Measurements from ENCODE around the gene SRBD1.
A peak's percentile ranks its signal among the peaks of the same experiment; 100 is the strongest.

The SRBD1 gene

DNA sequence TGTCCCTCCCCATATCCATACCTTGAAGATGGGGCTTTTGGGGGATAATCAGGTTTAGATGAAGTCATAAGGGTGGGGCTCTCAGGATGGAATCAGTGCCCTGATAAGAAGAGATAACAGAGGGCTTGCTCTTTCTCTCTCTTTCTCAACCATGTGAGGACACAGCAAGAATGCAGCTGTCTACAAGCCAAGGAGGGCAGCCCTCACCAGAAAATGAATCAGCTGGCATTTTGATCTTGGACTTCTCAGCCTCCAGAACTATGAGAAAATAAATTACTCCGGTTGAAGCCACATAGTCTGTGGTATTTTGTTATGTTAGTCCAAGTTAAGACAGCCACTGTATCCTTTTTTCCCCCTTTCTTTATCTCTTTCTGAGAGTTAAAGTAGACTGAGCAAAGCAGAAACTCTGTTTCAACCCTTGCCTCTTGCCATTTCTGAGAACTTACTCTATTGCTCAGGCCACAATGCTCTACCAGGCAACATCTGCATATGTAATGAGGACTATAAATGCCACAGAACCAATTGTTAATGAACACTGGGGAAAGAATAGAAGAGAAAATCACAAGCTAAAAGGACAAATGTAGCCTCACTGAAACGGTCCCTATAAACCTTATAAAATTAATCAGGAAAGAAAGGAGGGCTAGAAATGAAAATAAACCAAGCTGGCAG lies 56.9 kb downstream of the SRBD1 start:
- Mint-ChIP-seq H3K27me3 (no peaks in the 10 kb centered on the region), H3K36me3 (peaks cover 35% of the 10 kb centered on the region), H3K4me3 (no peak overlapping the region), H3K4me1 (peaks cover 23% of the 10 kb centered on the region), H3K9me3 (no peaks in the 10 kb centered on the region), H3K27ac (peak overlapping the region; percentile 57)

DNA sequence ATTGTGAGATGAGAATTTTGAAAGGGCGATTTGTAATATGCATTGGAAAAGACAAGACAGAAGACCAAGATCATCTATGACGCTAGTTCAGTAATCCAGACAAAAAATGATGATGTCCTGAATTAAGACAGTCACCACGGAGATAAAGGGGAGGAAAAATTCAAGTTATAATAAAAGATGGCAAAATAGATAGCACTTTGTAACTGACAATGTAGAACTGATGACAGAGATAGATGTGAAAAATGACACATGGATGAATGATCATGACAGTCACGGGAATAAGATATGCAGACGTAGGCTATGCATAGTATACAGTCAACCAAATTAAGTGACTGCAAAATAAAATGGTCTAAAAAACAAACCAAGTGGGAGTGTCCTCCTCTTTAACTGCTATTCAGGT lies 59.2 kb downstream of the SRBD1 start:
- no peaks in the 10 kb centered on the region for H3K27me3 Mint-ChIP-seq

GRCh38 chr2:45545943-45546342 lies 65.1 kb downstream of the SRBD1 start:
- H3K36me3 Mint-ChIP-seq = peaks cover 46% of the 10 kb centered on the region
- no peaks in the 10 kb centered on the region for H3K27me3 Mint-ChIP-seq
- H3K27ac Mint-ChIP-seq = no peak overlapping the region
- no peaks in the 10 kb centered on the region for H3K9me3 Mint-ChIP-seq
- no peak overlapping the region for H3K4me3 Mint-ChIP-seq
- H3K4me1 Mint-ChIP-seq = peaks cover 12% of the 10 kb centered on the region

More for the DNA sequence above, 59.2 kb downstream of the SRBD1 start:
- Mint-ChIP-seq H3K4me3 (no peak overlapping the region), H3K4me1 (peaks cover 22% of the 10 kb centered on the region), H3K36me3 (peaks cover 41% of the 10 kb centered on the region), H3K27ac (no peak overlapping the region), H3K9me3 (no peaks in the 10 kb centered on the region)

DNA sequence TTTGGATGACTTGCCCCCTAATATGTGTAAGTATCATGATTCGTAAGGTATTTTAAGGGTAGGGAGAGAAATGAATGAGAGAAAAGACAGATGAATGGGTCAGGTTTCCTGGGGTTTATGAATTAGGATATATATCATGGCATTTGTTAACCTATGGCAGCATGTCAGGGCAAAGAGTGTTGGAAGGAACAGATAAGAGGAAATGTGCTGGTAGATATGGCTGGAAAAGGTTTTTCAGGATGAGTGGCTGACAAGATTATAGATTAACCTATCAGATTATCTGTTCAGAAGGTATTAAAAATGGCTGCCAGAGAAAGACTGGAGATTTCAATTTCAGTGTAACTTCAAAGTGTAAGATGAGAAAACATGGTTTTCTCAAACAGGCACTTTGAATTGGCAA lies 67.8 kb downstream of the SRBD1 start:
- peaks cover 40% of the 10 kb centered on the region for H3K36me3 Mint-ChIP-seq
- H3K4me3 Mint-ChIP-seq = no peak overlapping the region
- no peaks in the 10 kb centered on the region for H3K9me3 Mint-ChIP-seq
- H3K27me3 Mint-ChIP-seq = no peaks in the 10 kb centered on the region
- no peak overlapping the region for H3K27ac Mint-ChIP-seq
- H3K4me1 Mint-ChIP-seq = no peaks in the 10 kb centered on the region

DNA sequence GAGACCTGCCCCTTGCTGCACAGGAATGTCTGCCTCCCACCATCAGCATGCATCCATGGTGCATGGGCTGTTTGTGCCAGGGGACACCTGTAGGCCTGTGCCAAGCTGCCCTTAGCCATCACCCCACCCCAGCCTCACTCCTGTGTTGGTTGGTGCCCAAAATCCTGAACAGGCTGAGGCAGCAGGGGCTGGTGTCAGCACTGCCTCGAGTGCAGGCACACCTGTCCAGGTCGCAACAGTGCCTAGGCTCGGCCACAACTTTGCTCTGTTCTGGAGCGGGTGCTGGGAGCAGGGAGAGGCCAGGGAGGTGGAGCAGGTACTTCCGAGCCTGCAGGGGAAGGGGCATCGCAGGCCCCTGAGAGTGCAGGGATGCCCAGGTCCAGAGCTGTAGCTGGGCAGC lies 69.1 kb downstream of the SRBD1 start:
- peaks cover 40% of the 10 kb centered on the region for H3K36me3 Mint-ChIP-seq
- no peaks in the 10 kb centered on the region for H3K4me1 Mint-ChIP-seq
- H3K27me3 Mint-ChIP-seq = no peaks in the 10 kb centered on the region
- H3K27ac Mint-ChIP-seq = no peak overlapping the region
- no peaks in the 10 kb centered on the region for H3K9me3 Mint-ChIP-seq
- H3K4me3 Mint-ChIP-seq = no peak overlapping the region

- H3K4me1 Mint-ChIP-seq = no peaks in the 10 kb centered on the region
- no peaks in the 10 kb centered on the region for H3K27me3 Mint-ChIP-seq
- peaks cover 40% of the 10 kb centered on the region for H3K36me3 Mint-ChIP-seq
- H3K9me3 Mint-ChIP-seq = no peaks in the 10 kb centered on the region
- no peak overlapping the region for H3K27ac Mint-ChIP-seq
- no peak overlapping the region for H3K4me3 Mint-ChIP-seq
Observed at GRCh38 chr2:45541450-45541849, 69.6 kb downstream of the SRBD1 start.

- Mint-ChIP-seq H3K27ac (no peak overlapping the region), H3K9me3 (no peaks in the 10 kb centered on the region), H3K27me3 (no peaks in the 10 kb centered on the region), H3K36me3 (peaks cover 37% of the 10 kb centered on the region), H3K4me1 (no peaks in the 10 kb centered on the region), H3K4me3 (no peak overlapping the region)
Observed at GRCh38 chr2:45540942-45541341, 70.1 kb downstream of the SRBD1 start.

GRCh38 chr2:45533771-45534170 lies 77.3 kb downstream of the SRBD1 start:
- no peak overlapping the region for H3K27ac Mint-ChIP-seq
- no peaks in the 10 kb centered on the region for H3K4me1 Mint-ChIP-seq
- peaks cover 45% of the 10 kb centered on the region for H3K36me3 Mint-ChIP-seq
- no peaks in the 10 kb centered on the region for H3K9me3 Mint-ChIP-seq
- H3K27me3 Mint-ChIP-seq = no peaks in the 10 kb centered on the region
- no peak overlapping the region for H3K4me3 Mint-ChIP-seq

DNA sequence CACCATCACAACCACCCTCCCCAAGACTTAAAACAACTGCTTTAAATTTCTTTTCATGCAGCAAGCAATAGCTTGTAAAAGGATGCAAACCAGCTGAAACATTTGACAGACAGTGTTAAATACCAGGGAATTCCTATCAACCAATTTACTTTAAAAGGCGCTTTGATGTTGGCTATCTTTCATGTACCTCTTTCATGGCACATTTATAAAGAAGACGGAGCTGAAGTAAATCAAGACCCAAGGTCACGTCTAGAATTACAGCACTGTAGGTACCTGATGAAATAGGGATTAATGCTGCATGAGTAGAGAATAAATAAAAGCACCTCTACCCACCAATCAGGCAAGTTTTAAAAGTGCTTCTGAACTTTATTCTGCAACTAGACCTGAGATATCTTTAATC lies 78.9 kb downstream of the SRBD1 start:
- Mint-ChIP-seq H3K9me3 (no peaks in the 10 kb centered on the region), H3K27ac (no peak overlapping the region), H3K27me3 (no peaks in the 10 kb centered on the region), H3K4me1 (no peaks in the 10 kb centered on the region), H3K36me3 (peaks cover 50% of the 10 kb centered on the region), H3K4me3 (no peak overlapping the region)

GRCh38 chr2:45524016-45524415 lies 87.1 kb downstream of the SRBD1 start:
- peaks cover 8% of the 10 kb centered on the region for H3K4me1 Mint-ChIP-seq
- peaks cover 5% of the 10 kb centered on the region for H3K9me3 Mint-ChIP-seq
- no peak overlapping the region for H3K4me3 Mint-ChIP-seq
- H3K36me3 Mint-ChIP-seq = peaks cover 38% of the 10 kb centered on the region
- H3K27ac Mint-ChIP-seq = no peak overlapping the region
- H3K27me3 Mint-ChIP-seq = no peaks in the 10 kb centered on the region

GRCh38 chr2:45518546-45518945 lies 92.5 kb downstream of the SRBD1 start:
- Mint-ChIP-seq H3K36me3 (peaks cover 10% of the 10 kb centered on the region), H3K27me3 (no peaks in the 10 kb centered on the region), H3K27ac (no peak overlapping the region), H3K4me3 (no peak overlapping the region), H3K9me3 (no peaks in the 10 kb centered on the region), H3K4me1 (peaks cover 10% of the 10 kb centered on the region)

- H3K4me1 Mint-ChIP-seq = peaks cover 9% of the 10 kb centered on the region
- no peaks in the 10 kb centered on the region for H3K27me3 Mint-ChIP-seq
- H3K27ac Mint-ChIP-seq = no peak overlapping the region
- no peak overlapping the region for H3K4me3 Mint-ChIP-seq
- H3K36me3 Mint-ChIP-seq = peaks cover 22% of the 10 kb centered on the region
- H3K9me3 Mint-ChIP-seq = no peaks in the 10 kb centered on the region
Observed at GRCh38 chr2:45510701-45511420, 100.2 kb downstream of the SRBD1 start.

DNA sequence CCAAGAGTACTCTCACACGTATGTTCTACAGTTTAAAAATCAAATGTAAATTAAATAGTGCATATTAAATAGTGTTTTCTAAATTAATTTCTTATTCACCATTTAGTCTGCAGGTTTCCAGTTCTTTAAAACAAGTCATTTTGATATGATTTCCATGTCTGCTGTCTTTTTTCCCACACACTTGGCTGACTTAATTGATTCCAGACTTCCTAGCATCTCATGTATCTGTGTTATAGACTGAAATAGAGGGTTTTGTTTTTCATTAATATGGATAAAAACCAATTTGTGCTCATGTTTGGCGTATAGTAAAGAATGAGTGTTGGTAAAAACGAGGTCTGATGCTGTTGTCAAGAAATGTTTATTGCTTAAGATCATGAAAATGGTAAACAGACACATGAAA lies 104.3 kb downstream of the SRBD1 start:
- no peaks in the 10 kb centered on the region for H3K4me1 Mint-ChIP-seq
- no peak overlapping the region for H3K27ac Mint-ChIP-seq
- no peaks in the 10 kb centered on the region for H3K9me3 Mint-ChIP-seq

GRCh38 chr2:45505138-45505537 lies 105.9 kb downstream of the SRBD1 start:
- Mint-ChIP-seq H3K27me3 (no peaks in the 10 kb centered on the region), H3K27ac (no peak overlapping the region), H3K4me3 (no peak overlapping the region), H3K9me3 (no peaks in the 10 kb centered on the region), H3K36me3 (peaks cover 13% of the 10 kb centered on the region), H3K4me1 (no peaks in the 10 kb centered on the region)

More for the DNA sequence above, 104.3 kb downstream of the SRBD1 start:
- Mint-ChIP-seq H3K4me3 (no peak overlapping the region), H3K27me3 (no peaks in the 10 kb centered on the region), H3K36me3 (peaks cover 15% of the 10 kb centered on the region)

DNA sequence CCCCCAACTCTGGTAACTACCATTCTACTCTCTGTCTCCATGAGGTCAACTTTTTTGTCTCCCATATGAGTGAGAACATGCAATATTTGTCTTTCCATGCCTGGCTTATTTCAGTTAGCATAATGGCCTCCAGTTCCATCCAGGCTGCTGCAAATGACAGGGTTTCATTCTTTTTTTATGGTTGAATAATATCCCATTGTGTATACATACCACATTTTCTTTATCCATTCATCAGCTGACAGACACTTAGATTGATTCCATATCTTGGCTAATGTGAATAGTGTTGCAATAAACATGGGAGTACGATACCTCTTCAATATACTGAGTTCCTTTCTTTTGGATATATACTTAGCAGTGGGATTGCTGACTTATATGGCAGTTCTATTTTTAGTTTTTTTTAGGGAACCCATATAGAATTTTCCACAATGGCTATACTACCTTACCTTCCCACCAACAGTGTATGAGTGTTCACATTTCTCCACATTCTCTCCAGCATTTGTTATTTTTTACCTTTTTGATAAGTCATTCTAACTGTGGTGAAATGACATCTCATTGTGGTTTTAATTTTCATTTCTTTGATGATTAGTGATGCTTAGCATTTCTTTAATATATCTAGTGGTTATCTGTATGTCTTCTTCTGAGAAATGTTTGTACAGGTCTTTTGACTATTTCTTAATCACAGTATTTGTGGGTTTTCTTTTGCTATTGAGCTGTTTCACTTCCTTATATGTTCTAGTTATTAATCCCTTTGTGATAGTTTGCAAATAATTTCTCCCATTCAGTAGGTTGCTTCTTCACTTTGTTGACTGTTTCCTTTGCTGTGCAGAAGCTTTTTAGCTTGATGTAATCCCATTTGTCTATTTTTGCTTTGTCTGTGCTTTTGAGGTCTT lies 112.2 kb downstream of the SRBD1 start:
- Mint-ChIP-seq H3K27ac (no peak overlapping the region), H3K4me1 (peaks cover 37% of the 10 kb centered on the region), H3K4me3 (no peak overlapping the region), H3K36me3 (peaks cover 13% of the 10 kb centered on the region), H3K27me3 (no peaks in the 10 kb centered on the region), H3K9me3 (no peaks in the 10 kb centered on the region)

- no peak overlapping the region for H3K27ac Mint-ChIP-seq
- no peak overlapping the region for H3K4me3 Mint-ChIP-seq
- H3K9me3 Mint-ChIP-seq = no peaks in the 10 kb centered on the region
- no peaks in the 10 kb centered on the region for H3K27me3 Mint-ChIP-seq
- peaks cover 37% of the 10 kb centered on the region for H3K4me1 Mint-ChIP-seq
- peaks cover 10% of the 10 kb centered on the region for H3K36me3 Mint-ChIP-seq
Observed at GRCh38 chr2:45497355-45497754, 113.7 kb downstream of the SRBD1 start.
